ENCODE measurements around the gene TOP3A.

GRCh38 chr17:18250259-18250658 lies 64.5 kb downstream of the TOP3A start:
- TF ChIP-seq CTCF (conservative IDR thresholded peaks at IDR 0.05) (no peak), EZH2 (IDR thresholded peaks at IDR 0.05; ENCODE audit: low read depth) (no peak)

Data from PC-9 (cell line).